HG02884 (cell line): Measurements from ENCODE around the gene LINC00632.

Source experiments
- ATAC-seq: cut with Tn5 transposase; IDR thresholded peaks from one replicate; pipeline ENCODE4 v1.9.1; 2021; ENCODE audit warnings: mild to moderate bottlenecking, moderate library complexity; ENCODE audit not compliant: unreplicated experiment

LINC00632 gene

GRCh38 chrX:140764401-140764919, 54.9 kb downstream of the LINC00632 start:
- no peak for ATAC-seq

GRCh38 chrX:140765043-140765784, 55.7 kb downstream of the LINC00632 start:
- no peak for ATAC-seq

- no peak for ATAC-seq
Observed at GRCh38 chrX:140766024-140766611, 56.6 kb downstream of the LINC00632 start.

GRCh38 chrX:140767646-140768045, 58.1 kb downstream of the LINC00632 start:
- ATAC-seq = no peak

- no peak for ATAC-seq
Observed at GRCh38 chrX:140775211-140775610, 65.7 kb downstream of the LINC00632 start.

- no peak for ATAC-seq
Observed at GRCh38 chrX:140776320-140776719, 66.8 kb downstream of the LINC00632 start.

- ATAC-seq = no peak
Observed at GRCh38 chrX:140794642-140795041, 85.1 kb downstream of the LINC00632 start.

DNA sequence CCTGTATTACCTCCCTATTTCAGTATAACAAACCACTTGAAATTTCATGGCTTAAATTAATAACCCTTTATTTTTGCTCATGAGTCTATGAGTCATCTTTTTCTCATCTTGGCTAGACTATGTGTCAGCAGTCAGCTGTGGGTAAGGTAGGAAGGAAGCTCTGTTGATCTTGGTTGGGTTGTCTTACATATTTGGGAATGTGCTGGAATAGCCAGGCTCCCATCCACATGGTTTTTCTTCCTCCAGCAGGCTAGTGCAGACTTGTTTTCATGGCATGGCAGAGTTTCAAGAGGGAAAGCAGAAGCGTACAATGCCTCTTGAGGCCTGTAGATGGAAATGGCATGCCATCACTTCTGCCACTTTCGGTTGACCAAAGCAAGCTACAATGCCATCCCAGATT, 89.7 kb downstream of the LINC00632 start:
- ATAC-seq = no peak

DNA sequence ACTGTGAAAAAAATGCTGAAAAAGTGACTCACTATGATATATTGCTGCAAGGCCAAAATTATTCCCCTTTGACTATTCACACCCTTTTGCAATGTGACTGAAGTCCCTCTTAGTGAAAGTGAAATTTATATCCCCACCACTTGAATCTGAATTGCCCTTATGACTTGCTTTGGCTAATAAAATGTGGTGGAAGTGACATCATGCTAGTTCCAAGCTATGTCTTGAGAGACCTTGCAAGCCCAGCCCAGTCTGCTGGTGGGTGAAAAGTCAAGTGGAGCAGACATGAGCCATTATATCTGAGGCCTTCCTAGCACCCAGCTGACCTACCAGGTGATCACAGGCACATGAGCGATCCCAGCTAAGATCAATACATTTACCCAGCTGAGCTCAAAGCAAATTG, 94.7 kb downstream of the LINC00632 start:
- ATAC-seq = no peak

GRCh38 chrX:140815868-140816267, 106.3 kb downstream of the LINC00632 start:
- no peak for ATAC-seq

GRCh38 chrX:140817943-140818342, 108.4 kb downstream of the LINC00632 start:
- ATAC-seq = no peak

GRCh38 chrX:140821280-140821679, 111.7 kb downstream of the LINC00632 start:
- ATAC-seq = no peak

GRCh38 chrX:140822184-140822583, 112.6 kb downstream of the LINC00632 start:
- no peak for ATAC-seq

DNA sequence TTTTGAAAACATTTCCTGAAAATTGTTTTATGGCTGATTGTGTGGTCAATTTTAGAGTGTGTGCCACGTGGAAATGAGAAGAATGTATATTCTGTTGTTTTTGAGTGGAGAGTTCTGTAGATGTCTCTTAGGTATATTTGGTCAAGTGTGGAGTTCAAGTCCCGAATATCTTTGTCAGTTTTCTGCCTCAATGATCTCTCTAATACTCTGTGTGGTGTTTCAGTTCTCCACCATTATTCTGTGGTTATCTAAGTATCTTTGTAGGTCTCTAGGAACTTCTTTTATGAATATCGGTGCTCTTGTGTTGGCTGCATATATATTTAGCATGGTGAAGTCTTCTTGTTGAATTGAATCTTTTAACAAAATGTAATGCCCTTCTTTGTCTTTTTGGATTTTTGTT, 113.3 kb downstream of the LINC00632 start:
- no peak for ATAC-seq

DNA sequence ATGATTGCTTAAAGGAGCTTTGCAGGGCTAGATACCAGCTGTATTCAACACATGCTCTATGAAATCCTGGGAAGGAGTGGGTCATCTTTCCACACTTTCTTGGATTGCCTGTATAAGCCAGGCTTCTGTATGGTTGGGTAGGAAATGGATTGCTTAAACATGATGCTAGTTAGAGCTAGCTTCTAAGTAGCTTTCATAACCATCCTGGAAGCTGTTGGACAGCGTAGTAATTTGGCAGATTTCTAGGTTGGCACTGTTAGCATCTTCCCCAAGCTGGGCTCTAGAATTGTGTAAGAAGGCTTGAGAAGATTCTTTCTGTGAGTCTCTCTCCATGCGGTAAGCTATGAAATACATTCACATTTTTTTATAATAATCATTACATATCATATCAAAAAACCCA, 127.3 kb downstream of the LINC00632 start:
- ATAC-seq = no peak
